ENCODE measurements around the gene RNF6.

DNA sequence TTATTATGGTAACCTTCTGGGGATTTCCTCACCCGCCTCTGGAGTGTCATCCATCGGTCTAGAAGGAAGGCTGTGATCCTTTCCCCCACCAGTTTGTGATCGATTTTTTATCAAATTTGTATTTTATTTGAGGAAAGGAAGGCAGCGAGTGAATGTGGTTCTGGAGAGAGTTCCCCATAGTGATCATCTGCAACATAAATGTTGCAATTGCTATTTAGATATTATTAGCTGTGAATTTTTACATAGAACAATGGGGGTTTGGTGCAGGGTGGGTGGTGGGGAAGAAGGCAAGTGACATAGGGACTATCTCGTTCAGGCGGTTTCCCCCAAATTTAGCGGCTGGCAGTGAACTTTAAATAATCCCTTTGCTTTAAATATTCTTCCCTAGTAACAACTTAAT lies 33.0 kb upstream of the RNF6 start:
- no peak for TF ChIP-seq CEBPB (IDR thresholded peaks at IDR 0.05; ENCODE audit: borderline replicate concordance in 1 of 2, low read depth in 2 of 2, low read length in 2 of 2)
- no peak for TF ChIP-seq POLR2A (IDR thresholded peaks at IDR 0.05; ENCODE audit: low read depth, low read length)
- no peak for TF ChIP-seq POLR2AphosphoS2 (IDR thresholded peaks at IDR 0.05; ENCODE audit: low read depth, low read length)
